HepG2 (cell line): ENCODE data around the gene MTHFS. TPM values are rescaled to one million over a fixed set of nuclear protein-coding genes. Genes with fewer than 3 reads are reported as not detected.

Experiments
- ATAC-seq: fragments of 200-7000 bp; cut with Tn5 transposase; 3 replicates; pipeline ENCODE4 v1.9.1; 2020; ENCODE audit warnings: mild to moderate bottlenecking, moderate library complexity
- BruUV-seq: library from RNA; stranded (reverse); fragments of 400-500 nt; replicated peaks from 2 replicates; lab custom pipeline; 2021; lab: Mats Ljungman, UMichigan
- CTCF ChIA-PET: fragments of 300-600 bp; formaldehyde crosslinking; extraction: SDS; loops from one replicate; lab custom pipeline; 2021; ENCODE audit warnings: low total read pairs, inconsistent platforms, low intra/inter-chr PET ratio; lab: Yijun Ruan, JAX
- POLR2A ChIA-PET: fragments of 350-600 bp; sonication (Branson Sonifier 250); formaldehyde crosslinking; loops from one replicate; lab custom pipeline; 2020; ENCODE audit warnings: antibody characterized with exemption, inconsistent platforms; lab: Yijun Ruan, JAX
- DNase-seq: peaks from one replicate; pipeline ENCODE4 v3.0.0-alpha.2; 2015; ENCODE audit warnings: low spot score
- FAIRE-seq: peaks from 3 replicates; lab custom pipeline; 2011; peaks lifted over from hg19 to GRCh38; lab: Jason Lieb, UNC
- H2AFZ ChIP-seq: one replicate; pipeline ENCODE4 v1.6.1; 2011; ENCODE audit warnings: low read length, inconsistent platforms
- H3K27ac ChIP-seq: fragments of 300-600 bp; 3 replicates; pipeline ENCODE4 v1.8.0; 2011; ENCODE audit warnings: mixed run types, mild to moderate bottlenecking, mixed read lengths, low read length, inconsistent platforms; ENCODE audit not compliant: insufficient read depth; ENCODE audit errors: extremely low read length
- H3K27me3 ChIP-seq, 2 experiments: fragments of 200-600 bp in 1 of 2; 2 replicates in 1 of 2; 3 replicates in 1 of 2; pipeline versions ENCODE4 v1.6.0 to v1.8.0; 2011; ENCODE audit warnings: low read length in 2 of 2, mild to moderate bottlenecking in 2 of 2, moderate library complexity in 2 of 2, inconsistent platforms in 1 of 2; ENCODE audit not compliant: insufficient read depth in 2 of 2, control insufficient read depth in 1 of 2
- H3K36me3 ChIP-seq, 2 experiments: fragments of 200-600 bp in 1 of 2; replicated peaks in 1 of 2; 2 replicates in 1 of 2; 3 replicates in 1 of 2; pipeline versions ENCODE4 v1.5.1 to v1.8.0; 2011; ENCODE audit warnings: low read length in 2 of 2, inconsistent platforms in 1 of 2; ENCODE audit not compliant: insufficient read depth in 2 of 2, control insufficient read depth in 1 of 2
- H3K4me1 ChIP-seq: 2 replicates; pipeline ENCODE4 v1.5.1; 2012; ENCODE audit warnings: low read length, inconsistent platforms; ENCODE audit not compliant: insufficient read depth
- H3K4me2 ChIP-seq: 2 replicates; pipeline ENCODE4 v1.6.0; 2011; ENCODE audit warnings: low read depth, low read length, inconsistent platforms
- H3K4me3 ChIP-seq, 3 experiments: fragments of 200-600 bp in 1 of 3; sonication (generic), shearing (Covaris generic) in 1 of 3; replicated peaks in 1 of 3; 2 replicates each; pipeline ENCODE4 v1.5.1; 2011 to 2016; ENCODE audit warnings: low read length in 3 of 3, inconsistent platforms in 2 of 3, low read depth in 2 of 3, mild to moderate bottlenecking in 2 of 3, control low read depth in 1 of 3, mixed read lengths in 1 of 3; ENCODE audit not compliant: insufficient read depth in 1 of 3
- H3K79me2 ChIP-seq: one replicate; pipeline ENCODE4 v1.6.1; 2011; ENCODE audit warnings: low read length, inconsistent platforms; ENCODE audit not compliant: insufficient read depth
- H3K9ac ChIP-seq: 2 replicates; pipeline ENCODE4 v1.6.0; 2011; ENCODE audit warnings: mild to moderate bottlenecking, low read depth, low read length, inconsistent platforms; ENCODE audit not compliant: insufficient read depth
- H3K9me3 ChIP-seq: 2 replicates; pipeline ENCODE4 v1.5.1; 2012; ENCODE audit warnings: mild to moderate bottlenecking, low read length
- H4K20me1 ChIP-seq: 2 replicates; pipeline ENCODE4 v1.6.0; 2011; ENCODE audit warnings: inconsistent platforms, mild to moderate bottlenecking, low read length, moderate library complexity; ENCODE audit not compliant: insufficient read depth
- ARID2 ChIP-seq: sonication (generic); formaldehyde crosslinking; IDR thresholded peaks from 2 replicates; pipeline ENCODE4 v1.8.1; 2022; ENCODE audit warnings: mild to moderate bottlenecking, missing genetic modification reagents, borderline replicate concordance
- ATF7-NPFF ChIP-seq: sonication (generic); formaldehyde crosslinking; IDR thresholded peaks from 2 replicates; pipeline ENCODE4 v1.8.1; 2023; ENCODE audit warnings: mild to moderate bottlenecking, low read depth, missing genetic modification reagents, moderate library complexity
- CEBPG ChIP-seq: IDR thresholded peaks from 2 replicates; pipeline ENCODE4 v1.6.1; 2016
- JARID2 ChIP-seq: sonication (generic); formaldehyde crosslinking; IDR thresholded peaks from 2 replicates; pipeline ENCODE4 v1.8.1; 2023; ENCODE audit warnings: missing genetic modification reagents, inconsistent platforms; ENCODE audit not compliant: insufficient replicate concordance
- KAT2B ChIP-seq: fragments of 150-350 bp; IDR thresholded peaks from 2 replicates; pipeline ENCODE4 v1.6.1; 2014; ENCODE audit warnings: low read depth, low read length, borderline replicate concordance
- MED1 ChIP-seq: sonication (generic); formaldehyde crosslinking; IDR thresholded peaks from 2 replicates; pipeline ENCODE4 v1.4.0; 2020; ENCODE audit warnings: missing genetic modification reagents
- MLLT10 ChIP-seq: sonication (generic); formaldehyde crosslinking; IDR thresholded peaks from 2 replicates; pipeline ENCODE4 v1.4.0; 2020; ENCODE audit warnings: missing genetic modification reagents
- PPARG ChIP-seq: conservative IDR thresholded peaks from 2 replicates; pipeline ENCODE4 v1.6.1; 2016; ENCODE audit warnings: missing biosample characterization, missing genetic modification reagents
- ZFP41 ChIP-seq: sonication (generic); formaldehyde crosslinking; IDR thresholded peaks from 2 replicates; pipeline ENCODE4 v1.4.0; 2020; ENCODE audit warnings: mild to moderate bottlenecking, missing genetic modification reagents, borderline replicate concordance
- ZNF510 ChIP-seq: sonication (generic); formaldehyde crosslinking; IDR thresholded peaks from 2 replicates; pipeline ENCODE4 v1.4.0; 2020; ENCODE audit warnings: low read depth, mild to moderate bottlenecking, missing genetic modification reagents
- WGBS: methylation state at CpG from one replicate; pipeline ENCODE4 v1.1.6; 2017; ENCODE audit warnings: low lambda C conversion rate; 5-methylcytosine and 5-hydroxymethylcytosine counted together
- in situ Hi-C: cut with HindIII; loops from 2 replicates; pipeline ENCODE4 v1.10.0; 2017; ENCODE audit warnings: low pct_unique_long_range_greater_than_20kb; ENCODE audit not compliant: extremely low pct_ligation_motif_present
- intact Hi-C: fragments of 100-400 bp; cut with micrococcal nuclease; formaldehyde crosslinking; loops from one replicate; pipeline ENCODE4 v1.10.0; 2022; ENCODE audit not compliant: unreplicated experiment
- polyA plus RNA-seq, 8 experiments: library from polyadenylated mRNA; depleted of rRNA in 3 of 8; stranded (reverse) in 7 of 8; unstranded in 1 of 8; fragments of >200 nt; fragmentation: Illumina TruSeq in 4 of 8; extraction: Trizol in 4 of 8; gene quantifications; 2 replicates each; pipeline versions ENCODE4 v1.2.1 to v1.2.3, GENCODE V29; 2011 to 2016; ENCODE audit warnings: low read depth in 4 of 8, missing spikeins in 1 of 8, mixed read lengths in 1 of 8; ENCODE audit not compliant: insufficient read depth in 1 of 8
- total RNA-seq, 5 experiments: library from RNA; depleted of rRNA; stranded (reverse); fragments of >200 nt; fragmentation: Illumina TruSeq; extraction: Trizol; gene quantifications; 2 replicates each; pipeline ENCODE4 v1.2.3, GENCODE V29; 2016; ENCODE audit warnings: low read depth in 1 of 5
- TF ChIP-seq, protein P1 (sequence below): sonication (generic); formaldehyde crosslinking; IDR thresholded peaks from 2 replicates; pipeline ENCODE4 v1.4.0; 2020; ENCODE audit warnings: missing genetic modification reagents
- TF ChIP-seq, protein P2 (sequence below): sonication (generic); formaldehyde crosslinking; IDR thresholded peaks from 2 replicates; pipeline ENCODE4 v1.9.0; 2021; ENCODE audit warnings: mild to moderate bottlenecking, missing genetic modification reagents
- TF ChIP-seq, protein P3 (sequence below): sonication (generic); formaldehyde crosslinking; IDR thresholded peaks from 2 replicates; pipeline ENCODE4 v1.5.0; 2020; ENCODE audit warnings: missing genetic modification reagents, mild to moderate bottlenecking, borderline replicate concordance

MTHFS gene
- total and polyA plus RNA-seq, 2 of the 13 experiments (the other 11 are each of a cell fraction or from before 2014, with no cell fraction given): 37.0 to 49.7 TPM

DNA sequence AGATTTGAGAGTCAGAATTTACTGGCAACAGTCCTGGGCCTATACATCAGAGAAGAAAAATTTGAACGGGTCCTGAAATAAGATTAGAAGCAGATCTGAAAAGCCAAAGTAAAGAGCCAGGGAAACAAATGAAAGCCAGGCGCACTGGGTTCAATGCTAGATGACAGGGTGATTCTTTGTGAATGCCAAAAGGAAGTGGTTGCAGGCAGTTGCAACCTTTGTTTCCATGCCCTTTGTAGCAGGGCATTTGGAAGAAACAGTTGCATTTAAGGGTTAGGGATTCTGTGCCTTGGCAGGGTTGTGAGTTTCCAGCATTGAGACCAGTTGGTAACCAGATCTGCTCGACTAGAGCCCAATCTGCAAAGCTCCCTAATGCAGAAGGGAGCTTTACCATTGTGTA lies 36.4 kb upstream of the MTHFS start:
- H3K79me2 ChIP-seq: no peaks in the 10 kb centered on the region
- no peak for FAIRE-seq
- H3K4me1 ChIP-seq: peaks cover 28% of the 10 kb centered on the region
- H2AFZ ChIP-seq: no peak overlapping the region
- no peak for ATAC-seq
- H4K20me1 ChIP-seq: no peaks in the 10 kb centered on the region
- in situ Hi-C loops (no loop called here), intact Hi-C loops (no loop called here)
- 30% methylated on average over 3 of the region's 3 CpGs for WGBS
- ChIA-PET POLR2A (interaction anchor here (2.2 kb wide), 1 partner anchor 10 kb away, joined by 7 read pairs; no protein-coding TSS in a partner anchor), CTCF (no interaction called here)
- TF ChIP-seq JARID2: no peak
- TF ChIP-seq MED1 (CRISPR knock-in tag): no peak
- no peak for TF ChIP-seq CEBPG
- TF ChIP-seq, protein P1, sequence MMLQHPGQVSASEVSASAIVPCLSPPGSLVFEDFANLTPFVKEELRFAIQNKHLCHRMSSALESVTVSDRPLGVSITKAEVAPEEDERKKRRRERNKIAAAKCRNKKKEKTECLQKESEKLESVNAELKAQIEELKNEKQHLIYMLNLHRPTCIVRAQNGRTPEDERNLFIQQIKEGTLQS (CRISPR knock-in tag): no peak
- no peak for TF ChIP-seq ATF7-NPFF
- no peak for TF ChIP-seq KAT2B
- TF ChIP-seq, protein P2, sequence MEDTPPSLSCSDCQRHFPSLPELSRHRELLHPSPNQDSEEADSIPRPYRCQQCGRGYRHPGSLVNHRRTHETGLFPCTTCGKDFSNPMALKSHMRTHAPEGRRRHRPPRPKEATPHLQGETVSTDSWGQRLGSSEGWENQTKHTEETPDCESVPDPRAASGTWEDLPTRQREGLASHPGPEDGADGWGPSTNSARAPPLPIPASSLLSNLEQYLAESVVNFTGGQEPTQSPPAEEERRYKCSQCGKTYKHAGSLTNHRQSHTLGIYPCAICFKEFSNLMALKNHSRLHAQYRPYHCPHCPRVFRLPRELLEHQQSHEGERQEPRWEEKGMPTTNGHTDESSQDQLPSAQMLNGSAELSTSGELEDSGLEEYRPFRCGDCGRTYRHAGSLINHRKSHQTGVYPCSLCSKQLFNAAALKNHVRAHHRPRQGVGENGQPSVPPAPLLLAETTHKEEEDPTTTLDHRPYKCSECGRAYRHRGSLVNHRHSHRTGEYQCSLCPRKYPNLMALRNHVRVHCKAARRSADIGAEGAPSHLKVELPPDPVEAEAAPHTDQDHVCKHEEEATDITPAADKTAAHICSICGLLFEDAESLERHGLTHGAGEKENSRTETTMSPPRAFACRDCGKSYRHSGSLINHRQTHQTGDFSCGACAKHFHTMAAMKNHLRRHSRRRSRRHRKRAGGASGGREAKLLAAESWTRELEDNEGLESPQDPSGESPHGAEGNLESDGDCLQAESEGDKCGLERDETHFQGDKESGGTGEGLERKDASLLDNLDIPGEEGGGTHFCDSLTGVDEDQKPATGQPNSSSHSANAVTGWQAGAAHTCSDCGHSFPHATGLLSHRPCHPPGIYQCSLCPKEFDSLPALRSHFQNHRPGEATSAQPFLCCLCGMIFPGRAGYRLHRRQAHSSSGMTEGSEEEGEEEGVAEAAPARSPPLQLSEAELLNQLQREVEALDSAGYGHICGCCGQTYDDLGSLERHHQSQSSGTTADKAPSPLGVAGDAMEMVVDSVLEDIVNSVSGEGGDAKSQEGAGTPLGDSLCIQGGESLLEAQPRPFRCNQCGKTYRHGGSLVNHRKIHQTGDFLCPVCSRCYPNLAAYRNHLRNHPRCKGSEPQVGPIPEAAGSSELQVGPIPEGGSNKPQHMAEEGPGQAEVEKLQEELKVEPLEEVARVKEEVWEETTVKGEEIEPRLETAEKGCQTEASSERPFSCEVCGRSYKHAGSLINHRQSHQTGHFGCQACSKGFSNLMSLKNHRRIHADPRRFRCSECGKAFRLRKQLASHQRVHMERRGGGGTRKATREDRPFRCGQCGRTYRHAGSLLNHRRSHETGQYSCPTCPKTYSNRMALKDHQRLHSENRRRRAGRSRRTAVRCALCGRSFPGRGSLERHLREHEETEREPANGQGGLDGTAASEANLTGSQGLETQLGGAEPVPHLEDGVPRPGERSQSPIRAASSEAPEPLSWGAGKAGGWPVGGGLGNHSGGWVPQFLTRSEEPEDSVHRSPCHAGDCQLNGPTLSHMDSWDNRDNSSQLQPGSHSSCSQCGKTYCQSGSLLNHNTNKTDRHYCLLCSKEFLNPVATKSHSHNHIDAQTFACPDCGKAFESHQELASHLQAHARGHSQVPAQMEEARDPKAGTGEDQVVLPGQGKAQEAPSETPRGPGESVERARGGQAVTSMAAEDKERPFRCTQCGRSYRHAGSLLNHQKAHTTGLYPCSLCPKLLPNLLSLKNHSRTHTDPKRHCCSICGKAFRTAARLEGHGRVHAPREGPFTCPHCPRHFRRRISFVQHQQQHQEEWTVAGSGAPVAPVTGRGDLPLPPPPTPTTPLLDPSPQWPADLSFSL (CRISPR knock-in tag): no peak
- TF ChIP-seq, protein P3, sequence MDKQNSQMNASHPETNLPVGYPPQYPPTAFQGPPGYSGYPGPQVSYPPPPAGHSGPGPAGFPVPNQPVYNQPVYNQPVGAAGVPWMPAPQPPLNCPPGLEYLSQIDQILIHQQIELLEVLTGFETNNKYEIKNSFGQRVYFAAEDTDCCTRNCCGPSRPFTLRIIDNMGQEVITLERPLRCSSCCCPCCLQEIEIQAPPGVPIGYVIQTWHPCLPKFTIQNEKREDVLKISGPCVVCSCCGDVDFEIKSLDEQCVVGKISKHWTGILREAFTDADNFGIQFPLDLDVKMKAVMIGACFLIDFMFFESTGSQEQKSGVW: no peak
- TF ChIP-seq ZNF510 (CRISPR knock-in tag): no peak
- no peak for TF ChIP-seq ARID2 (CRISPR knock-in tag)
- no peak for TF ChIP-seq ZFP41
- TF ChIP-seq MLLT10: no peak
- no peak for TF ChIP-seq PPARG (CRISPR knock-in tag)
- no peaks in the 10 kb centered on the region for H3K9me3 ChIP-seq
- peaks cover 0 to 12% of the 10 kb centered on the region in 2 experiments; a peak in 2 of 5 replicates for H3K27me3 ChIP-seq
- no peak overlapping the region for H3K4me3 ChIP-seq
- H3K27ac ChIP-seq: no peak overlapping the region
- H3K4me2 ChIP-seq: no peak overlapping the region
- no peak for DNase-seq
- no peak overlapping the region for H3K9ac ChIP-seq
- no TSS peak for BruUV-seq
- H3K36me3 ChIP-seq: no peaks in the 10 kb centered on the region
